GM19035 (cell line): ENCODE measurements around the gene GABRB2.

Experiments
- ATAC-seq: cut with Tn5 transposase; IDR thresholded peaks from one replicate; pipeline ENCODE4 v1.9.1; 2021; ENCODE audit not compliant: unreplicated experiment

Gene GABRB2

GRCh38 chr5:161391724-161392123, 154.8 kb downstream of the GABRB2 start:
- ATAC-seq = no peak

DNA sequence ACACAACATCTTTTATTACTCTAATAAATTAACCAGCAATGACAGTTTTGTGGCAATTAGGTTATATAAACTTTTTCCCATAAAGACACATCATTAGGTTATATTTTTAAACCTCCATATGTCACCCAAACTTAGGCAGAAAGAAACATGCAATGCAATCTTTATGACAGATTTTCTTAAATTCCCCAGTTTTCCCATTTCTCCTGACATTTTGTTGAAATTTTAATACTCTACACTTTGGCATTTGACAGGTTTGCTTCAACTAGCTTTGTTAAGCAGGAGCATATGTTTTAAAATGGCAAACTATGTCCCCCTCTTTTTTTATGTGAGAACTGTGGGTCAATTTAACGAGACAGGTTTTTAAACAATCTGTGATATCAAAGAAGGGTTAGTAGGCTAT, 155.5 kb downstream of the GABRB2 start:
- ATAC-seq = no peak

- no peak for ATAC-seq
These were observed 159.4 kb downstream of the GABRB2 start for GRCh38 chr5:161387121-161387520.

DNA sequence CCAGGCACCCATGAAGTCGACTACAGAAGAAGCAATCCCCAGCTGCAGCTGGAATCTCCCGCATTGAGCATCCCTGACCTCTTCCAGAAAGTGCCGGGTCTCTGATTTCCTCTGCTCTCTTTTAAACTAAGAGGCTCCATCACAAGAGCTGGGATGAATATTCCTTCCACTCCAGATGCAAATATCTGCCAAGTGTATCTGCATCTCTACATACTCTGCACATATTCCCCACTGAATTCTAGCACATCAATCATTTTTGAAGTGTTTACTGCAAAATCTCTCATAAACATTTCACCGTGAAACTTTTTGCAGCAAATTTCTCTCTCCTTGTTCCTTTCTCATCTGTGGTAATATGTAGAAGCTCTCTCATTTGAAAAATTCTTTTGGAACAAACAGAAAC, 161.5 kb downstream of the GABRB2 start:
- ATAC-seq = no peak

DNA sequence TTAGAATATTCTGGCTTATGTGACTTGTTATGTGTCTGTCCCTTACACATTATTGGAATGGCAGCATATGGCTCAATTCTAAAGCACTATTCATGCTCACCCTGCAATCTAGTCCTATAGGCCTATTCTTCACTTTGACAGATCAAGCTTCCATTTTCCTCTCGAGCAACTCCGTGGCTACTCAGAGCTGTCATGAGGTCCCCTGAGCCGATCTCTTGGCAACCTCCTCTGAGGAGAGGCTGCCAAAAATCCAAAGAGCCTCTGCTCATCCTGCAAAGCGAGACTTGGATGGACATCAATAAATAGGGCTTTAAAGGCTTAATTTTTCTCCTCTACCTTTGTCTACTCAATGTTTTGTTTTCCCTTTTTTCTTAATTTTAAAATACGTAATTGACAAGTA, 163.8 kb downstream of the GABRB2 start:
- ATAC-seq = no peak

DNA sequence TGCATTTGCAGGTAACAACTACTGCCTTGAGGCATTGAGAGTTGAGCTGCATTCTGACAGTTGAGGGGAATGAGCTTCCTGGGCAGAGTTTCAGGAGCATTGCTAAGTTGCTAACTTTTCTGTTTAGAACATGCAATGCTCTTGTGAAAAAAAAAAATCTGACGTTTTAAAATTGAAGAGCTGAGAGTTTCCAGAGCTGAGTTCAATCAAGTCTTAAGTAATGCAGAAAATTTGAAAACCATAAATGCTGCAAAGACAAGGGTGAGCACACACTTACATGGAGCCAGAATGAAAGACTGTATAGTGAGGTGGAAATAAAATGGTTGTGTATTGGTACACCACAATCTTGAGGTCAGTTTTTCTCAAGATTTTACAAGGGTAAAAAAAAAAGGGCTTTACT, 166.0 kb downstream of the GABRB2 start:
- no peak for ATAC-seq

DNA sequence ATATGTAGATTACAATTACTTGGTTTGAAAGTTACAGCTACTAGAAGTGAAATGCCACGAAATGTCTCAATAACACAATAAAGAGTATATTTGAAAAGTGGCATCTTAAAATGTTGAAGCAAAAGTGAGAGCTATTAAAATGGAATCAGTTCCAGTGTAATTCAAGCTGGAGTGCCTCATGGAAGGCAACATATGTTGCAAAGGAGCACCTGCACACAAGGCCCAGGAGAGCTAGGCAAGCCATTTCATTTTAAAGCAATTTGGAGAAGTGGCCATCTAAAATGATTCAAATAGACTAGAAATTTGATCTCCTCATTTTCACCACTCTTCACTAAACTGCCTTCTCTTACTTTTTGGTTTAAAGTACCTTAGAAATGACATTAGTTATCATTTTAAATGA, 167.8 kb downstream of the GABRB2 start:
- ATAC-seq = no peak

DNA sequence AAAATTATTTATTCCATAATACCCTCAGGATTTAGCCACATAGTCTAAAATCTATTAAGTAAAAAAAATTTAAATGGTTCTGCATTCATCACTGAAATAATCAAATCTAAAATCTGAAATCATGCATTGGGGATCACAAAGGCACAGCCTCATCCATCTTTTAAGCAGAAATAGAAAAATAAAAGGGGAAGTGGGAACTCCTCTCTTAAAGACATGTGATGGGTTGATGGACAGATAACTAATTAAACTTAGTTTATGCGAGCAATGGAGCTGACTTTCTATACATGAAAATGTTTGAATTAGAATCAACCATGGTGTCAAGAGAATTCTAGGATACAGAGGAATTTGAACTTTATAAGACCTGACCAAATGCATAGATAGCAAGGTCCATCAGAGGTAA, 170.5 kb downstream of the GABRB2 start:
- no peak for ATAC-seq

GRCh38 chr5:161373345-161373707, 173.2 kb downstream of the GABRB2 start:
- peak; percentile 46 for ATAC-seq

DNA sequence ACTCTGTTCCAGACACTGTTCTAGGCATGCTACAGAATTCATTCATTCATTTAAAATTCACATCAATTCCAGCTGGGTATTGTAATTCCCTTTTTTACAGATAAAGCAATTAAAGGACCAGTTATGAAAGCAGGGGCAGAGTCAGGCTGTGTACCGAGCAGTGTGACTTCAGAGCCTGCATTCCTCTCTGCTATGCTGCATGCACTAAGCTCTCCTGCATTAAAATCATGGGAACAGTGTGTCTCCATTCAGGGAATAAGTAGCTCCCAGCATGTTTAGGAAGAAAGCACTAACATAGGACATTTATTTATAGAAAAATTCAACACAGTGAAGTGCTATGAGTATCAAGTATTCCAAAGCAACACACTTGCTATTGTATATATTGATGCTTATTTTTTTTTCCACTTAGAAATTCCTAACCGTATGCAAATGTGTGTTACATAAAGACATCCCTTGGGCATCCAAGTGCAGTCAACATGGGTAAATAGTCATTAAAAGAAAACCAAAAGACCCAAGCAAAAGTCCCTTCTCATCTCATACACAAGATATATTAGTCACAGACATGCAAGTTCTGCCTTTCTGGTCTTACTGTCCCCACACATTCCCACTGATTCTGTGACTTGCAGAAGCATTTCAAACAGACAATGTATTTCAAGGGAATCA, 173.7 kb downstream of the GABRB2 start:
- ATAC-seq = peak; percentile 78

DNA sequence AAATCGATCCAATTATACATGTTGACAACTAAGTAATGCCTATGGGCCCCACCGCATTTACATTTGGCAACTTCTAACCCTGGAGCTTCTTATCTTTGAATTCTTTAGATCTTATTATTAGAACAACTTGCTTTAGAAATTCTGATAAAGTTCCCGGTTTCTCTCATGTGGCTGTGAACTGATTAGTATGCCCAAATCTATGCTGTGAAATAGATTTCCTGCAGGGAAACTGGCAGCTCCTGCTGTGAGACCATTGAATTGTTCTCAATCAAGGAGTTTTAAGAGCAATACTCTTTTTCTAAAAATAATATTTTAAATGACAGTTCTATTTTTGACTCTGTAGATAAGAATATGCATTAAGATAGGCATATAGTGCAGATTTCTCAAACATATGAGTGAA, 177.5 kb downstream of the GABRB2 start:
- ATAC-seq = no peak

- ATAC-seq = no peak
These were observed 188.1 kb downstream of the GABRB2 start for GRCh38 chr5:161358446-161358845.

GRCh38 chr5:161344234-161344633, 202.3 kb downstream of the GABRB2 start:
- no peak for ATAC-seq

DNA sequence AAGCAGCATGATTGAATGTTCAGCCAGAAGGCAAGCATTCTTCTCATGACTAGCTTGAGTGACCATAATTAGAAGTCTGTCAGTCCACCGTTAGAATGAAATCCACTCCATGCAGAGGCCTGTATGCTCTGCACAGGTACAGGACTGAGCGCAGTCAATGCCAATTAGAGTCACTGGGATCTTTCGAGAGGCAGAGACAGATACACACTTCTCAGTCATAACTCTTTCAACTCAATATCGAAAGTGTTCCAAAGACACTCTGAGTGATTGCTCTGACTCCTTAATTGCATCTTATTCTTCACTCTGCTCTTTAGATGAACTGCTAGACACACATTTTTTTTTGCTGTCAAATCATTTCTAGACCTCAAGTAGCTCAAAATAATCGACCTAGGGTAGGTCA, 203.6 kb downstream of the GABRB2 start:
- no peak for ATAC-seq

DNA sequence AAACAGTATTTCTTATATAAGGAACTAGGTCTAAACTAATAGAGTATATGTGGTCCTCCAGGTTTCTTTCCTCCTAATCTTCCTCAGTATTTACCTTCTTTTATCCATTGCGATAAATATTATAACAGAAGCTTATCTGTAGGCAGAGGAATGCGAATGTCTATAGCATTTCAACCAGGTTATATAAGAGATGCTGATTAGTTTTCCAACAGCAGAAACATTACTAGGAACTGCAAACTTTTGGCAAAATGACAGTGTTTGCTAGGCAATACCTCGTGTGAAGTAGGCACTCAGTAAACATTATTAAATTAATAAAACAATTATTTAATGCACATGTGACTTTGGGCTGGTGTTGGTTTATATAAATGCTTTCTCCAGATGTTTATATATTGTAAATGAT, 206.5 kb downstream of the GABRB2 start:
- ATAC-seq = no peak

- no peak for ATAC-seq
These were observed 213.2 kb downstream of the GABRB2 start for GRCh38 chr5:161333194-161333880.

- no peak for ATAC-seq
These were observed 214.2 kb downstream of the GABRB2 start for GRCh38 chr5:161332343-161332742.

- no peak for ATAC-seq
These were observed 232.5 kb downstream of the GABRB2 start for GRCh38 chr5:161314033-161314432.

DNA sequence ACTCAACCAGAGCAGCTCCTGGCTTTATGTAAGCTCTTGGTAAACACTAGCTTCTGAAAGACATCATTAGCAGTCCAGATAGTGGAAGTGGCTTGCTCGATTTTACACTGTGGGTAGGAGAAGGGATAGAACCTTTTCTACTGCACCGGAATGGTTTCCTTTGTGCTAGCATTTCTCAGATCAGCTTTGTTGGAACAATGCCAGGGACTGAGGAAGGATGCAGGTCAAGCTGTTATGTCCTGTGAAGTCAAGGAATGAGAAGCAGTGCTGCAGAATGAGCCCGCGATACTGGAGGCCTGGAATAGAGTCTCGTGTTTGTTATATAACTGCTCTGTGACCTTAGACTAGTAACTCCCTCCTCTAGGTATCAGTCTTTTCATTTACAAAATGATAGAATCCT, 233.6 kb downstream of the GABRB2 start:
- no peak for ATAC-seq

GRCh38 chr5:161311965-161312364, 234.6 kb downstream of the GABRB2 start:
- ATAC-seq = peak; percentile 26

DNA sequence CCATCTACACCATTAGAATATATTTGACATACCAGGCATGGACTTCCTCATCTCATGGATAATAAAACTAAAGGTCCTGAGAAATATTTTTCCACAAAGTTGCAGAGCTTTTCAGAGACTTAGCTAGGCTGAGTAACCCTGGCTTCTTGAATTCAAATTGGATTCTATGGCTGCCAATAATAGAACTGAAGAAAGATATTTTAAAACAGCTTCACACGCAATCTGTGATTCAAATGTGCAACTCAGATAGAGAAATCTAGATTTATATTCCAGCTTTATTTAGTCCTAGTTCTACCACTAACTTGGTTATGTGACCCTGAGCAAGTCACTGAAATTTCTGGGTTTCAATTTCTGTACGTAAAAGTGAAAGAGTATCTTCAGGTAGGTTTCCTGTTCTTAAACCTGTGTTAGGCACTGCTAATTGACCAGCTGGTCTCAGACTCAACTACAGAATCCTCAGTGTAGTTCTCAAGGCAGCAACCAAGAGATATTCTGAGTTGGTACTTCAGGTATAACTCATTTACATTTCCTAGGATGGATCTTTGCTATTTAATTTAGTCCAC, 235.3 kb downstream of the GABRB2 start:
- peak; percentile 96 for ATAC-seq

- ATAC-seq = no peak
These were observed 240.1 kb downstream of the GABRB2 start for GRCh38 chr5:161306351-161306995.
